ENCODE data around the gene NR5A2.

Gene NR5A2

DNA sequence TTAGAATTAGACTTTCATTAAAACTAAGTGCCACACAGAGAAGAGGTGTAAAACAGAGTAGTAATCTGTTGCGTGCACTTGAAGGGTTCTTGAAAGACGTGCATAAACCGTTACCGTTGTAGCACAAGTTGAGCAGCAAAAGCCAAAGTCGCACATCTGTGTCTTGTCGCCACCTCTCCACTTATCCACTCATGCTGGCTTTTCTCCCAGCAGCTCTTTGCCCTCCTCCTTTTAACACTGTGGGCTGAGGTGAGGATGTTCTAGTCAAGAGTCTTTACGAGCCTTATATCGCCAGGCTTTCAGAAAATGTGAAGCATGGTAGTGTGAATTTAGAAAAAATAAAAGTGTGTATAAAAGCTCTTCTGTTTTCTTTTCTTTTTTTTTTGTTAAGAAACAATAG, 48.0 kb downstream of the NR5A2 start:
- no peak for DNase-seq

DNA sequence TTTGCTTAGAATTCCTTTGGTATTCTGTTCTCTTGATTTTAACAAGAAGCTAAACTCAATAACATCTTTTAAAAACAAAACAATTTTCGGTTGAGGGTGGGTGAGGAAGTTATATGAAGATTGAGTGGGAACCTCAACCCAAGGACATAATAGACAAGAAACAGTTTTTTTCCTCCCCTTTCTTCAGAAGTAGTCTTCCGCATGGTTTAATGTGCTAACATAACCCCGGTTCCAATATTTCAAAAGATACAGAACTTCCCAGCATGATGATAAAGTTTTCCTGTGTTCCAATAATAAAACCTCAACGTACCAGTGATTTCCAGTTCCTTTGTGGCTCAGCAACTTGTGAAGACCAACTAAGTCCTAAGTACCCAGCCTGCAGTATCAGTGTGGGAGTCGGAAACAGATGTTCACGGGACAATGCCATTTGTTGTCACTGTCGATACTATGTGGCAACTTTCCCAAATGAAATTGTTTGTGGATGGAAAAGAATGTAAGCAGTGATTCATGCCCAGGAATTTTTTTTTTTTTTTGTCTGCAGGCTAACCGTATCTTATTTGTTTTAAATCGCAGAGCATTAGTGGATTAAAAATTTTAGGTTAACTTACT, 48.5 kb downstream of the NR5A2 start:
- peak; percentile 26 to 64 (median 29) for DNase-seq

DNA sequence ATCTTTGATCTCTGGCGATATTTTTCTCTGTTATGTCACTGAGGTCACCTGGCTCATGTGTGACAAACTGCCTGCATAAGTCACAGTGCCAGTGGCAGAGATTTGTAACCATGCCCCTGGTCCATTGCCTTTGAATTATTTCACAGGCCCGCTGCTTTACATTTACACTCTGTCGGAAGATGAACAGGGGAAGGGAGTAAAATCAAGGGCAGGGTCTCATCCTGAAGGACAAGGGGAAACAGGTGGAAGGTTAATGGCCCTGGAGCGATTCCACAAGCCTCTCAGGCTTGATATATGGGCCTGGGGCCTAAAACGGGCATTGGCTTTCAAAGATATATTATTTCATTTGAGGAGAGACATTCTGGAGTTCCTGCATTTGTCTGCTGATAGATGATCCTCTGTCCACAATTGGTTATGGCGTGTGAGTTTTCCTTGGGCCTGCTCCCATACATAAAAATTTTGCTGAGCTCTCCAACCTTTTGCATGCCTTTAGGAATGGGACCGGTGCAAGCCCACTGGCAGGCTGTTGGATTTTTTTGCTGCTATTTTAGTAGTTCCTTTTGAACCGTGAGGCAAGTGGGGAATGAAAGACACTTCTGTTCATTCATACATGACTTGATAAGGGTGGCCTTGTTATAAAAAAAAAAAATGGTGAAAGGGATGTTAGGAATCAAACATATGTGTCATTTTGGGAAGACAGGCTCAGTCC, 51.9 kb downstream of the NR5A2 start:
- DNase-seq = no peak

DNA sequence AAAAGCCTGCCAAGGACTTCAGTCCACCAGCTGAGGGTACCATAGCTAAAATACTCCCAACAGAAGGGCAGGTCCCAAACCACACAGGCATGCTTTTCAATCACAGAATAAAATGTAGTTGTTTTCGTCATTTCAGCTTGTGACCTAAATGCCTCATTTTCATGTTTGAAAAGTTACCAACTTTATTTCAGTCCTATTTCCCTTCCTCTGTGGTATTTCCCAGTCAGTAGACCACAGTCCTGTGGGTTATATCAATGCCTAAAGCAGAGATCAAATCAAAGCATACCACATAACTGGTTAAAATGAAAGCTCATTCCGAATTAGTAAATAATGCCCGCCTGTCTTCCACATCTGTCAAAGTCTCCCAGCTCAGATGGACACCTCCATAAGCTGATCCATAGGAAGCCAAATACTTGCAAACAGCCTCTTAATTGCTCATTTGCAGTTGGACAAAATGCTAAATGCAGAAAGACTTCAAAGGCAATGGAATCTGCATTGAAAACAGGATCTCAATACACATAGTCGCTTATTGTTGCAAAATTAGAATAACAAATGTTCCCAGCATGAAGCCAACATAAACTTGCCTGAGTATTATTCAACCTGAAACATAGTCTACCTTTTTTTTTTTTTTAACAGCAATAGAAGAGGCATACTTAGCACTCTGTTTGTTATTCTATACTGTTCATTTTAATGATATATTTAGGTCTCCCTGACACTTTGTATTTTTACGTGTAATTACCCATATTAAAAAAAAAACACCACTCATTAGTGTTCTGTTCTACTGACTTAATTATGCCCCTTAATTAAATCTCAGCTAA, 53.9 kb downstream of the NR5A2 start:
- DNase-seq = no peak

DNA sequence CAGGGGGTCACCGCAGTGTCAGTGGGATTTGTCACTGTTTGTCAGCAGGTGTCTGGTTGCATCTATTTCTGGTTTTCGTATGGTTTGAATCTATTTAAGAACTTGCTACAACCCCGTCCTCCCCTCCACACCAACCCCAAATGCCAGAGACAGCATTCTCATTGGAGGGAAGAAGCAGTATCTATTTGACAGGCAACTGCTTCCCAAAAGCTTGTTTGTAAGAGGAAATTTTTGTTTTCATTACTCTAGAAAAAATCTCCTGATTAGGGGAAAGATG, 54.4 kb downstream of the NR5A2 start:
- DNase-seq = no peak

- no peak for DNase-seq
These were observed 54.8 kb downstream of the NR5A2 start for GRCh38 chr1:200082329-200082728.

DNA sequence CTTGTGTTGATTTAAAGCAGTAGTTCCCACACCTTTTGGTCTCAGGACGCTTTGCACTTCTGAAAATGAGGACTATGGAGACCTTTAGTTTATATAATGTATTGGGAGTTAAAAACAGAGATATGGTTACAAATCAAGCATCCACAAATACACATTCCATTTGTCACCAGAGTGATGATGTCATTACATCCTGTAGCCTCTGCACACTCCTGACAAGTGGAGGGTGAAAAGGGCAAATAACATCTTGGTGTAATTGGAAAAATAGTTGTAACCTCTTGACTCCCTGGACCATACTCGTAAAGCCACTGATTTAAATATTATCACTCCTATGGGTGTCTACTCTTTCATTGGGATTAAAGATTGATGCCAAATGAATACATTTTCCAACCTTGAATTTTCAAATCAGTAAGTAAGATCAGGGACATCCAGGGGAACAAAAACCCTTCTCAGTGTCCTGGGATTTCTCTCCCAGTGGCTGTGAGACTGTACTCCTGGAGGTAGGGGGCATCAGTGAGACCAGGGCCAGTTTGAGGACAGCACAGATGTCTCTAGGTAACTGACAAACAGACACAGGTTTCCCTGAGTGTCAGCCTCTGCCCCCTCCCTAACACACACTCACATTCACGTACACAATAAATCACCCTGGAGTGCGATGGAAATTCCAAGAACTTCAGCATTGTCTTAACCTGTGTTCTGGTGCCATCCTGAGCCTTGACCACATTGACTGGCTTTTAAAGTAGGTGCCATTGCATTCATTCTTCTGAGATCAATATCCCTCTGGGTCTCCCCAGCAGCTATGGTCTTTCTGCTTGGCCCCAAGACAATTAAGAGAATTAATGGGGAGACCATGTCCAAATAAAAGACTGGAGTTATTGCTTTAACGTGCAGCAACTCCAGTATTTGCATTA, 63.0 kb downstream of the NR5A2 start:
- peak in 1 of 3 donors; percentile 13 for DNase-seq

- DNase-seq = no peak
These were observed 67.6 kb downstream of the NR5A2 start for GRCh38 chr1:200095057-200095577.

- DNase-seq = no peak
These were observed 69.3 kb downstream of the NR5A2 start for GRCh38 chr1:200096774-200097173.

GRCh38 chr1:200099040-200099439, 71.5 kb downstream of the NR5A2 start:
- no peak for DNase-seq

DNA sequence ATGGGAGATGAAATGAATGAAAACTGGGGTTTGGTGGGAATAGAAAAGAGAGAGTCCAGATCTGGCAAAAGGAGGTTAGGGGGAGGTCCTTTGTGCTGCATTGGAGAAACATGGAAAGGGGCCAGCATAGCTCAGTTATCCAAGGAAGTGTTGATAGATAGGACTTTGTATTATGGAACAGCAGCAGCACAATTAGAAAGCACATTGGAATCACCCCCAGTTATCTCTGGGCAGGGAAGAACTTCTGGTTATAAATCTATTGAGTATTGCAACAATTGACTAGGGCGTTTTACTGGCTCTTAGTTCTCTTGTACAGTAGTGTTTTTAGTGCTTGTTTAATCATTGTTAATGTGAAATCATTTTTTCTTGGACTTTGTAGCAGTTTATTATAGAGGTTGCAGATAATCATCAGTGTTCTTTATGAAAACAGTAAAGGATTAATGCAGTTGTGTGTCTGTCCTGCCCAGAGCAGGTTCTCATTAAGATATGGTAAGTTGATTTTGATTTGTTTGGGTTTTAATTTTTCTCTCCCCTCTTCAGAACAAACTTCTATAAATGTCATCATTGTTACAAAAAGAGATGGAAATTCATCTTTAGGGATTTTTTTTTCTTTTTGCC, 76.6 kb downstream of the NR5A2 start:
- no peak for DNase-seq

DNA sequence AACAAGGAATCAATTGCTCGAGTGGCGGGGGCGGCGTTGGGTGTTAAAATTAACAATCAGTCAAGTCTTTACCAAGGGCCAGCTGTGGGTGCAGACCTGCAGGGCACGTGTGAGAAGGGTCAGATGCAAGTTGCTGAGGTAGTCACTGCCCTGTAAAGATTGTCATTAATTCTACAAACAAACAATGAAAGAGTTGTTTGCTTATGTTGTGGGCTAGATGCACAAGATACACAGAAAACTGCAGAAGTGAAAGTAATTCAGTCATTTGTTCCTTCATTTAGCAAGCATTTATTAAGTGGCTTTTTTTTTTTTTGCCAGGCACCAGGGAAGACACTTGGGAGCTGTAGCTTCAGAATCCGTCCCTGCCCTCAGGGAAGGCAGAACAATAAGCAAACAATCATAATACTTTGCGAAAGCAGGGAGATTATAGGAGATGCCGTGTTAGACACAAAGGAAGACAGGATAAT, 79.5 kb downstream of the NR5A2 start:
- DNase-seq = peak in 1 of 3 donors; percentile 27

DNA sequence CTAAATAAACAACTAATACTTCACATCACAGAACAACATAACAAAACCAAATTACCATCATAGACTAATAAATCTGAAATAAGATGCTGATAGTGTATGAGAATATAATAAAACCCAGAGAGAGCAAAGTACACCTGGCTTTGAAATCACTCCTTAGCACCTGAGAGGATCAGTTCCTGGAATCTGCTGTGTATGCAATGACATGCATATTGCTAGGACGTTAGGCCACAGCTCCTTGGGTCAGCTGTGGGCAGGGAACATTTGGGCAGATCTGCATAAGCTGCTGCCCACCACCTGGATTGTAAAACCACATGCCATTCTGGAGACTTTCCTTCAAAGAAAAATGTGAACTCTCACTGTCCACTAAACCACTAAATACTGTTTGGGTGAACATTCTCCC, 81.1 kb downstream of the NR5A2 start:
- DNase-seq = no peak

DNA sequence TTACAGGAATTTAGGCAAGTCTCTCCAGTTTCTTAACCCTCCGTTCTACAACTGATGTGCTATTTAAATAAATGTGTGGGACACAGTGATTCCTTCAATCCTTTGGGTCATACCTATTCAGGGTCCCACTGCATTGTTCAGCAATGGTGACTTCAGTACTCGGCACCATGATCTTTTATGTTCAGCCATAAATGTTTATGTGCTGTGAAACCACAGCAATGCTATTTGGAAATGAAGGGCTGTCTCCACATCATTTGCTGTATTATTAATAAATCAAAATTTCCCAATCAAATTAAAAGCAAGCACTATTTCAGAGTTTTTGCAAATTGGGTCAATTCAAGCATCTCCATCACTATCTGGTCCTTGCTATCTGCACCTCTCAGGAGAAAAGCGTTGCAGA, 84.8 kb downstream of the NR5A2 start:
- no peak for DNase-seq

- peak; percentile 27 to 41 (median 32) for DNase-seq
These were observed 88.0 kb downstream of the NR5A2 start for GRCh38 chr1:200115532-200115931.

GRCh38 chr1:200116324-200116723, 88.8 kb downstream of the NR5A2 start:
- no peak for DNase-seq

DNA sequence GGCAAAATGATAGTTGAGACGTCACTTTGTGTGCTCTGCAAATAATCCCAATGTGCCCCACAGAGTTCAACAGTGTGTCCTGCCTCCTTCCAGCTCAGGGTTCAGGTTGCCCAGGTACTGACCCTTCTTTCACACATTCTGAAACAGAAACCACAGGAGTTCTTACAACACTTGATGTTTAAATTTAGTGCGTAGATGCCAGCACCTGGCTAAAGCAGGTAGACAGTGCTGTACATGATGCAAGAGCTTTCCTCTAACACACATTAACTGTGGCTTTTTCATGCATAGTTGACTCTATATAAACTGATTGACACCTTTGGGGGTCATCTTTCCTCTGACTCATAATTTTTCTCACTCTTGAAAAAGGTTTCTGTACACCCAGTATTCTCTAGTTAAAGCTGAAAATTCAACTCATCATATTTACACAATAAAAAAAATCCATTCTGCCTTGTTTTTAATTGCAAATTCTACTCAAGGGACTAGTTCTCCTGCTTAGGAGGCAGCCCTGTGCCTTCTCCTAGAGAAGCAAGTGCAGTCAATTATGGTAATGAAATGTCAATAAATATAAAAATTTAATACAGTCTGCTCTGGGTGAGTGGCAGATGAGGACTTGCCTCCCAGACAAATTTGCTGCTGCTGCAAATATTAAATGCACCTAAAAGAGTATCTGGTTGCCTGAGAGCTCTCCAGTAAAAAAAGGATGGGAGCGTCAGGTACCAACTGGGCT, 91.4 kb downstream of the NR5A2 start:
- no peak for DNase-seq

GRCh38 chr1:200121421-200121820, 93.9 kb downstream of the NR5A2 start:
- no peak for DNase-seq

GRCh38 chr1:200124309-200124708, 96.8 kb downstream of the NR5A2 start:
- no peak for DNase-seq

- no peak for DNase-seq
These were observed 100.6 kb downstream of the NR5A2 start for GRCh38 chr1:200128081-200128480.

All from suppressor macrophage treated with lipopolysaccharide for 1 hour (primary cell).